MCF 10A (cell line): ENCODE results near the gene OTULIN. TPM values are rescaled to one million over a fixed set of nuclear protein-coding genes. Genes with fewer than 3 reads are reported as not detected.

Source experiments
- BruUV-seq: library from RNA; stranded (reverse); fragments of 400-500 nt; replicated peaks from 2 replicates; lab custom pipeline; 2021; lab: Mats Ljungman, UMichigan
- CTCF ChIA-PET: fragments of 300-600 bp; sonication (Branson Sonifier 250); formaldehyde crosslinking; extraction: SDS; loops from one replicate; lab custom pipeline; 2021; ENCODE audit warnings: antibody characterized with exemption, inconsistent platforms; lab: Yijun Ruan, JAX
- POLR2A ChIA-PET: fragments of 300-600, 350-650 bp; sonication (Branson Sonifier 250); formaldehyde crosslinking; extraction: SDS; loops from one replicate; lab custom pipeline; 2020; ENCODE audit warnings: antibody characterized with exemption, inconsistent platforms; lab: Yijun Ruan, JAX
- DNase-seq: peaks from one replicate; pipeline ENCODE4 v3.0.0-alpha.2; 2018; ENCODE audit not compliant: unreplicated experiment
- H3K27ac Mint-ChIP-seq: one replicate; pipeline ENCODE4 v1.8.0; 2022; ENCODE audit warnings: mild to moderate bottlenecking, low read depth, mixed read lengths; ENCODE audit not compliant: unreplicated experiment
- H3K27me3 Mint-ChIP-seq: one replicate; pipeline ENCODE4 v1.8.0; 2022; ENCODE audit warnings: mixed read lengths; ENCODE audit not compliant: insufficient read depth, unreplicated experiment
- H3K36me3 Mint-ChIP-seq: one replicate; pipeline ENCODE4 v1.8.0; 2022; ENCODE audit warnings: mild to moderate bottlenecking, moderate library complexity, mixed read lengths; ENCODE audit not compliant: insufficient read depth, unreplicated experiment
- H3K4me1 Mint-ChIP-seq: one replicate; pipeline ENCODE4 v1.8.0; 2022; ENCODE audit warnings: mixed read lengths; ENCODE audit not compliant: insufficient read depth, unreplicated experiment
- H3K4me3 Mint-ChIP-seq: one replicate; pipeline ENCODE4 v1.8.0; 2022; ENCODE audit warnings: mild to moderate bottlenecking, moderate library complexity, mixed read lengths; ENCODE audit not compliant: unreplicated experiment
- H3K9me3 Mint-ChIP-seq: one replicate; pipeline ENCODE4 v1.8.0; 2022; ENCODE audit warnings: mixed read lengths; ENCODE audit not compliant: unreplicated experiment
- intact Hi-C: fragments of 100-400 bp; cut with micrococcal nuclease; formaldehyde crosslinking; loops from 2 replicates; pipeline ENCODE4 v1.14.1; 2022
- total RNA-seq: library from RNA; stranded (reverse); gene quantifications from 2 replicates; pipeline ENCODE4 v1.2.3, GENCODE V29; 2022
- TF ChIP-seq, protein P1 (sequence below): fragments of 200-600 bp; IDR thresholded peaks from one replicate; pipeline ENCODE4 v1.8.0; 2022; ENCODE audit warnings: antibody characterized with exemption, mild to moderate bottlenecking; ENCODE audit not compliant: unreplicated experiment

The OTULIN gene
- total RNA-seq, 1 experiment from 2014 or later: 34.6 TPM

DNA sequence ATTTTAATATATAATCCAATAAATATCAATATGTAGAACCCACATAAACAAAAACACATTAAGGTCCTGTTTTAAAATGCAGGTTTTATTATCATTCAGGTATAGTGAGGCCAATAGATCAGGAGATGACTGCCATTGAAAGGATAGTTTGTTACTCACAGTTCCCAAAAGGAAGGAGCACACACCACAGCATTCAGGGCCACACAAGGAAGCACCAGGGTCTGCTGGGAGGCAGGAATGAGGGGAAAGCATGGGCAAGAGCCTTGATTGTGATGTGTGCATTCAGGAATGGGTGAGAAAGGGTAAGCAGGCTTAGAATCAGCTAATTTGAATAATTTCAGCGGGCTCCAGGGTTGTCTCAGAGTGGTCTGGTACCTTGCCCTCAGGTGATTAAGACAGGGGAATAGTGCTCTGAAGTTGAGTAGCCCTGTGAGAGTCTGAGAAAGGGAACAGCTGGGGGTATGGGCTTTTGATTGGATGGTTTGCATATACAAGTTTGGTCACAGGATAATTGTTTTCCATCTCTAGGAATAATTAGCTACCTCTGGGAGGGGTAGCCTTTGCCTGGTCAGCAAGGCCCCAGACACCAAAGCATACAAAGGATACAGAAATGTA, 19.8 kb upstream of the OTULIN start:
- Mint-ChIP-seq H3K27me3 (peaks cover 54% of the 10 kb centered on the region), H3K27ac (no peak overlapping the region), H3K9me3 (no peaks in the 10 kb centered on the region), H3K4me1 (no peaks in the 10 kb centered on the region), H3K36me3 (no peaks in the 10 kb centered on the region), H3K4me3 (no peak overlapping the region)
- ChIA-PET POLR2A (interaction anchor here (0.6 kb wide), 1 partner anchor 670 kb away, joined by 3 read pairs; no protein-coding TSS in a partner anchor), CTCF (interaction anchor here (0.6 to 2.6 kb wide), 6 partner anchors 169 to 674 kb away, joined by 3 to 17 read pairs (median 4); no protein-coding TSS in a partner anchor)
- intact Hi-C loops: no loop called here
- BruUV-seq: no TSS peak
- TF ChIP-seq, protein P1, sequence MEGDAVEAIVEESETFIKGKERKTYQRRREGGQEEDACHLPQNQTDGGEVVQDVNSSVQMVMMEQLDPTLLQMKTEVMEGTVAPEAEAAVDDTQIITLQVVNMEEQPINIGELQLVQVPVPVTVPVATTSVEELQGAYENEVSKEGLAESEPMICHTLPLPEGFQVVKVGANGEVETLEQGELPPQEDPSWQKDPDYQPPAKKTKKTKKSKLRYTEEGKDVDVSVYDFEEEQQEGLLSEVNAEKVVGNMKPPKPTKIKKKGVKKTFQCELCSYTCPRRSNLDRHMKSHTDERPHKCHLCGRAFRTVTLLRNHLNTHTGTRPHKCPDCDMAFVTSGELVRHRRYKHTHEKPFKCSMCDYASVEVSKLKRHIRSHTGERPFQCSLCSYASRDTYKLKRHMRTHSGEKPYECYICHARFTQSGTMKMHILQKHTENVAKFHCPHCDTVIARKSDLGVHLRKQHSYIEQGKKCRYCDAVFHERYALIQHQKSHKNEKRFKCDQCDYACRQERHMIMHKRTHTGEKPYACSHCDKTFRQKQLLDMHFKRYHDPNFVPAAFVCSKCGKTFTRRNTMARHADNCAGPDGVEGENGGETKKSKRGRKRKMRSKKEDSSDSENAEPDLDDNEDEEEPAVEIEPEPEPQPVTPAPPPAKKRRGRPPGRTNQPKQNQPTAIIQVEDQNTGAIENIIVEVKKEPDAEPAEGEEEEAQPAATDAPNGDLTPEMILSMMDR: no peak
- DNase-seq: no peak

DNA sequence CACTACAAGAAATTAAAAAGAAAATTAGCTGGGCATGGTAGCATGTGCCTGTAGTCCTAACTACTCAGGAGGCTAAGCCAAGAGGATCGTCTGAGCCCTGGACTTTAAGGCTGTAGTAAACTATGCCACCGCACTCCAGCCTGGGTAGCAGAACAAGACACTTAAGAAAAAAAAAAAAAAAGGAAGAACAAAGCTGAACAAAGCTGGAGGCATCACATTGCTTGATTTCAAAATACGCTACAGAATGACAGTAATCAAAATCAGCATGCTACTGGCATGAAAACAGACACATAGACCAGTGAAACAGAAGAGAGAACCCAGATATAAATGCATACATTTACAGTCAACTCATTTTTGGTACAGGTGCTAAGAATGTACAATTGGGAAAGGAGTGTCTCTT, 14.5 kb upstream of the OTULIN start:
- Mint-ChIP-seq H3K4me3 (no peak overlapping the region), H3K27me3 (peaks cover 43% of the 10 kb centered on the region), H3K4me1 (peaks cover 2% of the 10 kb centered on the region), H3K27ac (no peak overlapping the region), H3K9me3 (no peaks in the 10 kb centered on the region), H3K36me3 (no peaks in the 10 kb centered on the region)
- intact Hi-C loops: no loop called here
- no TSS peak for BruUV-seq
- ChIA-PET CTCF (interaction anchor here (0.6 to 4.8 kb wide), 11 partner anchors 10 to 425 kb away, joined by 3 to 114 read pairs (median 14); partner anchors contain the start of gene OTULINL), POLR2A (no interaction called here)
- DNase-seq: no peak
- TF ChIP-seq, protein P1: no peak

DNA sequence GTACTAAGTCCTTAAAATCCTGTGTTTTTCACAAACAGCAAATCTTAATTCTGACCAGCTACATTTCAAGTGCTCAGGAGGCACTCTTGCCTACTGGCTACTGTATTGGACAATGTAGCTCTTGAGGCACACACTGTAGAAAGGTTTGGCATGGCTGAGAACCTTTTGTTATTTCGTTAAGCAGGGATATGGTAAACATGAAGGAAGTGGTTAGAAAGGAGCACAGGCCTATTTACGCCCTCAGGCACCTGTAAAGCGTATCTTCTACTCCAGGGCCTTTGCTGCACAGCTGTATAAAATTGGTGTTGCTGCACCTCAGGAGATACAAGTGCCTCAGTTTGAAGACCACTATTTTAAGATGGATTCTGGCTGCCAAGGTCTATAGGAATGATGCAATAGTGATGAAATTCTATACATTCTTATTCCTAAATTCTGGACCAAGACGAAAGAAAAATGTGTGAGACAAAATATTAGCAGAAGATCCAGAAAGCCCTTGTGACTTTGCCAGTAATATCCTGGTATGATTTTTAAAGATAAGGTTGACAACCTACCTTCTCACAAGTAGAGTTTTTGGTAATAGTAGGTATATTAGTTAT, 9.3 kb upstream of the OTULIN start:
- ChIA-PET POLR2A (interaction anchor here (0.6 to 2.0 kb wide), 4 partner anchors 9 to 471 kb away, joined by 3 to 5 read pairs (median 3); partner anchors contain the start of gene OTULIN), CTCF (interaction anchor here (0.9 to 1.2 kb wide), 5 partner anchors 20 to 291 kb away, joined by 3 to 5 read pairs (median 3); no protein-coding TSS in a partner anchor)
- Mint-ChIP-seq H3K9me3 (no peaks in the 10 kb centered on the region), H3K4me1 (peaks cover 8% of the 10 kb centered on the region), H3K4me3 (no peak overlapping the region), H3K27ac (no peak overlapping the region), H3K27me3 (peaks cover 12% of the 10 kb centered on the region), H3K36me3 (no peaks in the 10 kb centered on the region)
- TF ChIP-seq, protein P1: no peak
- DNase-seq: no peak
- BruUV-seq: no TSS peak
- intact Hi-C loops: no loop called here

DNA sequence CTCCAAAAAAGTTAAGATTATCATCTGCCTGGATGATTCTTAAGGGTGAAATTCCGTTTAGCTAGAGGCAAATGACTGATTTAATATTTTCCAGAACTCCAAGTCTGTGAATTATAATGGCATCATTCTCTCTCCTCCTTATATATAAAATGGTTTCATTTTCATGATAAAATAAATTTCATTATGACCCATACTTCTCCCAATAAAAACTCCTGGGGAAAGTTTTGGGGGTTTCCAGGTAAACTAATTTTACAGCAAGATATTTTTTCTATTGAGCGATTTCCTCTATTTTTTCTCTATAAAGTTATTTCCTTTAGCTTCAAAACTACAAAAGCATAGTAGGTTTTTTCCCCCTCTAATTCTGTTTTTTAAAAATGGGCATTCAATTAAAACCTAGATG, 7.6 kb upstream of the OTULIN start:
- Mint-ChIP-seq H3K27ac (no peak overlapping the region), H3K4me3 (no peak overlapping the region), H3K27me3 (no peaks in the 10 kb centered on the region), H3K9me3 (no peaks in the 10 kb centered on the region), H3K36me3 (no peaks in the 10 kb centered on the region), H3K4me1 (peaks cover 19% of the 10 kb centered on the region)
- DNase-seq: no peak
- CTCF ChIA-PET: interaction anchor here (0.6 to 2.6 kb wide), 6 partner anchors 8 to 292 kb away, joined by 3 to 21 read pairs (median 4); no protein-coding TSS in a partner anchor
- intact Hi-C loops: loop anchor here (1.0 kb wide), 1 partner anchor 252 kb away; no protein-coding TSS in a partner anchor
- POLR2A ChIA-PET: interaction anchor here (0.6 to 0.7 kb wide), 3 partner anchors 8 to 47 kb away, joined by 3 to 5 read pairs (median 3); no protein-coding TSS in a partner anchor
- BruUV-seq: no TSS peak
- TF ChIP-seq, protein P1: no peak
